ENCODE data around the gene CTLA4.

CTLA4 gene

GRCh38 chr2:203904022-203904421 lies 36.5 kb downstream of the CTLA4 start:
- no peak overlapping the region for H3K4me3 ChIP-seq (ENCODE audit: insufficient read depth, low read depth, low read length, poor library complexity, severe bottlenecking)
- no peak overlapping the region for H3K27ac ChIP-seq (ENCODE audit: insufficient read depth, low read length, poor library complexity, severe bottlenecking)
- H3K36me3 ChIP-seq (ENCODE audit: control insufficient read depth, insufficient read depth, low read length): no peaks in the 10 kb centered on the region
- H3K9me3 ChIP-seq (ENCODE audit: control insufficient read depth, low read length): no peaks in the 10 kb centered on the region
- no peaks in the 10 kb centered on the region for H3K27me3 ChIP-seq (replicated peaks; ENCODE audit: control insufficient read depth, insufficient read depth, low read length, poor library complexity, severe bottlenecking)
- no peaks in the 10 kb centered on the region for H3K4me1 ChIP-seq (ENCODE audit: control insufficient read depth, insufficient read depth, low read length, poor library complexity, severe bottlenecking)
- DNase-seq: no peak

- Histone ChIP-seq H3K27ac (ENCODE audit: insufficient read depth, low read length, poor library complexity, severe bottlenecking) (no peak overlapping the region), H3K36me3 (ENCODE audit: control insufficient read depth, insufficient read depth, low read length) (no peaks in the 10 kb centered on the region), H3K27me3 (replicated peaks; ENCODE audit: control insufficient read depth, insufficient read depth, low read length, poor library complexity, severe bottlenecking) (no peaks in the 10 kb centered on the region), H3K4me1 (ENCODE audit: control insufficient read depth, insufficient read depth, low read length, poor library complexity, severe bottlenecking) (no peaks in the 10 kb centered on the region), H3K9me3 (ENCODE audit: control insufficient read depth, low read length) (no peaks in the 10 kb centered on the region), H3K4me3 (ENCODE audit: insufficient read depth, low read depth, low read length, poor library complexity, severe bottlenecking) (no peak overlapping the region)
- DNase-seq: no peak
These were observed 38.1 kb downstream of the CTLA4 start for GRCh38 chr2:203905656-203906055.

- no peak overlapping the region for H3K27ac ChIP-seq (ENCODE audit: insufficient read depth, low read length, poor library complexity, severe bottlenecking)
These were observed 40.7 kb downstream of the CTLA4 start for GRCh38 chr2:203908066-203908796.

GRCh38 chr2:203908797-203909185 lies 41.2 kb downstream of the CTLA4 start:
- Histone ChIP-seq H3K27me3 (replicated peaks; ENCODE audit: control insufficient read depth, insufficient read depth, low read length, poor library complexity, severe bottlenecking) (no peaks in the 10 kb centered on the region), H3K9me3 (ENCODE audit: control insufficient read depth, low read length) (no peaks in the 10 kb centered on the region), H3K27ac (ENCODE audit: insufficient read depth, low read length, poor library complexity, severe bottlenecking) (no peak overlapping the region), H3K36me3 (ENCODE audit: control insufficient read depth, insufficient read depth, low read length) (no peaks in the 10 kb centered on the region), H3K4me3 (ENCODE audit: insufficient read depth, low read depth, low read length, poor library complexity, severe bottlenecking) (no peak overlapping the region), H3K4me1 (ENCODE audit: control insufficient read depth, insufficient read depth, low read length, poor library complexity, severe bottlenecking) (no peaks in the 10 kb centered on the region)
- no peak for DNase-seq

More at GRCh38 chr2:203908066-203908796, 40.7 kb downstream of the CTLA4 start:
- Histone ChIP-seq H3K9me3 (ENCODE audit: control insufficient read depth, low read length) (no peaks in the 10 kb centered on the region), H3K27me3 (replicated peaks; ENCODE audit: control insufficient read depth, insufficient read depth, low read length, poor library complexity, severe bottlenecking) (no peaks in the 10 kb centered on the region), H3K4me1 (ENCODE audit: control insufficient read depth, insufficient read depth, low read length, poor library complexity, severe bottlenecking) (no peaks in the 10 kb centered on the region), H3K4me3 (ENCODE audit: insufficient read depth, low read depth, low read length, poor library complexity, severe bottlenecking) (no peak overlapping the region), H3K36me3 (ENCODE audit: control insufficient read depth, insufficient read depth, low read length) (no peaks in the 10 kb centered on the region)
- no peak for DNase-seq

- Histone ChIP-seq H3K4me3 (ENCODE audit: insufficient read depth, low read depth, low read length, poor library complexity, severe bottlenecking) (peak overlapping the region; percentile 27), H3K36me3 (ENCODE audit: control insufficient read depth, insufficient read depth, low read length) (no peaks in the 10 kb centered on the region), H3K27me3 (replicated peaks; ENCODE audit: control insufficient read depth, insufficient read depth, low read length, poor library complexity, severe bottlenecking) (no peaks in the 10 kb centered on the region), H3K9me3 (ENCODE audit: control insufficient read depth, low read length) (no peaks in the 10 kb centered on the region), H3K27ac (ENCODE audit: insufficient read depth, low read length, poor library complexity, severe bottlenecking) (no peak overlapping the region), H3K4me1 (ENCODE audit: control insufficient read depth, insufficient read depth, low read length, poor library complexity, severe bottlenecking) (no peaks in the 10 kb centered on the region)
- DNase-seq: no peak
These were observed 41.8 kb downstream of the CTLA4 start for GRCh38 chr2:203909261-203909967.

- Histone ChIP-seq H3K36me3 (ENCODE audit: control insufficient read depth, insufficient read depth, low read length) (no peaks in the 10 kb centered on the region), H3K27ac (ENCODE audit: insufficient read depth, low read length, poor library complexity, severe bottlenecking) (no peak overlapping the region), H3K9me3 (ENCODE audit: control insufficient read depth, low read length) (no peaks in the 10 kb centered on the region), H3K4me3 (ENCODE audit: insufficient read depth, low read depth, low read length, poor library complexity, severe bottlenecking) (no peak overlapping the region), H3K27me3 (replicated peaks; ENCODE audit: control insufficient read depth, insufficient read depth, low read length, poor library complexity, severe bottlenecking) (no peaks in the 10 kb centered on the region), H3K4me1 (ENCODE audit: control insufficient read depth, insufficient read depth, low read length, poor library complexity, severe bottlenecking) (no peaks in the 10 kb centered on the region)
- DNase-seq: no peak
These were observed 42.4 kb downstream of the CTLA4 start for GRCh38 chr2:203909974-203910373.

- Histone ChIP-seq H3K36me3 (ENCODE audit: control insufficient read depth, insufficient read depth, low read length) (no peaks in the 10 kb centered on the region), H3K27ac (ENCODE audit: insufficient read depth, low read length, poor library complexity, severe bottlenecking) (no peak overlapping the region), H3K9me3 (ENCODE audit: control insufficient read depth, low read length) (no peaks in the 10 kb centered on the region), H3K4me3 (ENCODE audit: insufficient read depth, low read depth, low read length, poor library complexity, severe bottlenecking) (no peak overlapping the region), H3K27me3 (replicated peaks; ENCODE audit: control insufficient read depth, insufficient read depth, low read length, poor library complexity, severe bottlenecking) (no peaks in the 10 kb centered on the region), H3K4me1 (ENCODE audit: control insufficient read depth, insufficient read depth, low read length, poor library complexity, severe bottlenecking) (no peaks in the 10 kb centered on the region)
- no peak for DNase-seq
These were observed 46.4 kb downstream of the CTLA4 start for GRCh38 chr2:203913947-203914346.

- no peaks in the 10 kb centered on the region for H3K36me3 ChIP-seq (ENCODE audit: control insufficient read depth, insufficient read depth, low read length)
- H3K27me3 ChIP-seq (replicated peaks; ENCODE audit: control insufficient read depth, insufficient read depth, low read length, poor library complexity, severe bottlenecking): no peaks in the 10 kb centered on the region
- no peak for DNase-seq
- no peaks in the 10 kb centered on the region for H3K9me3 ChIP-seq (ENCODE audit: control insufficient read depth, low read length)
- H3K4me3 ChIP-seq (ENCODE audit: insufficient read depth, low read depth, low read length, poor library complexity, severe bottlenecking): no peak overlapping the region
- no peak overlapping the region for H3K27ac ChIP-seq (ENCODE audit: insufficient read depth, low read length, poor library complexity, severe bottlenecking)
- H3K4me1 ChIP-seq (ENCODE audit: control insufficient read depth, insufficient read depth, low read length, poor library complexity, severe bottlenecking): no peaks in the 10 kb centered on the region
These were observed 47.1 kb downstream of the CTLA4 start for GRCh38 chr2:203914546-203915182.

GRCh38 chr2:203915256-203915655 lies 47.7 kb downstream of the CTLA4 start:
- Histone ChIP-seq H3K27ac (ENCODE audit: insufficient read depth, low read length, poor library complexity, severe bottlenecking) (no peak overlapping the region), H3K27me3 (replicated peaks; ENCODE audit: control insufficient read depth, insufficient read depth, low read length, poor library complexity, severe bottlenecking) (no peaks in the 10 kb centered on the region), H3K4me1 (ENCODE audit: control insufficient read depth, insufficient read depth, low read length, poor library complexity, severe bottlenecking) (no peaks in the 10 kb centered on the region), H3K36me3 (ENCODE audit: control insufficient read depth, insufficient read depth, low read length) (no peaks in the 10 kb centered on the region), H3K9me3 (ENCODE audit: control insufficient read depth, low read length) (no peaks in the 10 kb centered on the region), H3K4me3 (ENCODE audit: insufficient read depth, low read depth, low read length, poor library complexity, severe bottlenecking) (no peak overlapping the region)
- DNase-seq: no peak

- no peak for DNase-seq
- Histone ChIP-seq H3K27ac (ENCODE audit: insufficient read depth, low read length, poor library complexity, severe bottlenecking) (no peak overlapping the region), H3K4me3 (ENCODE audit: insufficient read depth, low read depth, low read length, poor library complexity, severe bottlenecking) (no peak overlapping the region), H3K36me3 (ENCODE audit: control insufficient read depth, insufficient read depth, low read length) (no peaks in the 10 kb centered on the region), H3K9me3 (ENCODE audit: control insufficient read depth, low read length) (no peaks in the 10 kb centered on the region), H3K27me3 (replicated peaks; ENCODE audit: control insufficient read depth, insufficient read depth, low read length, poor library complexity, severe bottlenecking) (no peaks in the 10 kb centered on the region), H3K4me1 (ENCODE audit: control insufficient read depth, insufficient read depth, low read length, poor library complexity, severe bottlenecking) (no peaks in the 10 kb centered on the region)
These were observed 49.2 kb downstream of the CTLA4 start for GRCh38 chr2:203916756-203917155.
